RPMI7951 (cell line): ENCODE data around the gene NLRP12. TPM values are rescaled to one million over a fixed set of nuclear protein-coding genes. Genes with fewer than 3 reads are reported as not detected.
"Not testable (repeated sequence)": the region's sequence is repeated elsewhere in the genome, so short reads cannot be mapped to it uniquely, and the experiment has no call there.

Source experiments
- DNase-seq: peaks from one replicate; pipeline ENCODE4 v3.0.0-alpha.2; 2012; ENCODE audit warnings: low read depth
- total RNA-seq: library from RNA; depleted of rRNA; stranded (reverse); fragments of >200 nt; shearing (Covaris generic); gene quantifications from 2 replicates; pipeline ENCODE4 v1.2.3, GENCODE V29; 2014

NLRP12 gene
- total RNA-seq, 1 experiment from 2014 or later = not detected

DNA sequence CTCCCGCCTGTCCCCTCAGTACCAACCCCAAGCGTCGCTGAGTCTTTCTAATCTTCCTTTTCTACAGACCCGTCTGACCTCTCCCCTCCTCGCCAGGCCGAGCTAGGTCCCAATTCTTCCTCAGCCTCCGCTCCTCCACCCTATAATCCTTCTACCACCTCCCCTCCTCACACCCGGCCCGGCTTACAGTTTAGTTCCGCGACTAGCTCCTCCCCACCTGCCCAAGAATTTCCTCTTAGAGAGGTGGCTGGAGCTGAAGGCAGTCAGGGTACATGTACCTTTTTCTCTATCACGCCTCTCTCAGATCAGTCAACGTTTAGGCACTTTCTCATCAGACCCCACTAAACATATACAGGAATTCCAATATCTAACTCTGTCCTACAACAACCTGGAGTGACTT is 8.7 kb upstream of the NLRP12 start:
- not testable (repeated sequence) for DNase-seq

DNA sequence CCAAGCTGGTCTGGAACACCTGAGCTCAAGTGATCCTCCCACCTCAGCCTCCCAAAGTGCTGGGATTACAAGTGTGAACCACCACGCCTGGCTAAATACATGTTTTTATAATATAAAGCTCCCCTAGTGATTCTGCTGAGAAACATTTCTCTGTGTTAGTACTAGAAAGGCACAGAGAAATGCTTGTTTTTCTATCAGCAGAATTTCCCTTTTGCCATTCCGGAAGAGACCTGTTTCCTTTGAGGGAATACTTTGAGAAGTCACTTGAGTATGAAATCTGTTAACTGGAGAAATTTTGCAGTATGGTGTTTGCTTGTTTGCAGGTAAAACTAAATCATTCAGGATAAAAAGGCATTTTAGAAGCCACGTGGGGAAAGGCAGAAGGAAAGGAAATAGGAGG is 4.4 kb upstream of the NLRP12 start:
- no peak for DNase-seq

DNA sequence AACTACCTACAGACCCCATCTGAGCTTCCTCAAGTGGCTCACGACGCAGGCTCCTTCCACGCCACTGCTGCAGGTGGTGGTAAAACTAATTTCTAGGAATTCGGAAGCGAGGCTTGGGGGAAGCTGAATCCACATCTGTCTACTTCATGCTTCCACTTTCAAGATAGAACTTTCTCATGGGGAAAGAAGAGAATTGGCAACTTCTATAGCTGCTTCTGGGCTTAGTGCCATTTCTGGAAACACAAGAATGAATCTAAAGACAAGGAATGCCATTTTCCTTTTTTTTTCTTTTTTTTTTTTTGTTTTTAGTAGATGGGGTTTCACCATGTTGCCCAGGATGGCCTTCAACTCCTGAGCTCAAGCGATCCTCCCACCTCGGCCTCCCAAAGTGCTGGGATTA is 2.8 kb upstream of the NLRP12 start:
- DNase-seq = no peak

DNA sequence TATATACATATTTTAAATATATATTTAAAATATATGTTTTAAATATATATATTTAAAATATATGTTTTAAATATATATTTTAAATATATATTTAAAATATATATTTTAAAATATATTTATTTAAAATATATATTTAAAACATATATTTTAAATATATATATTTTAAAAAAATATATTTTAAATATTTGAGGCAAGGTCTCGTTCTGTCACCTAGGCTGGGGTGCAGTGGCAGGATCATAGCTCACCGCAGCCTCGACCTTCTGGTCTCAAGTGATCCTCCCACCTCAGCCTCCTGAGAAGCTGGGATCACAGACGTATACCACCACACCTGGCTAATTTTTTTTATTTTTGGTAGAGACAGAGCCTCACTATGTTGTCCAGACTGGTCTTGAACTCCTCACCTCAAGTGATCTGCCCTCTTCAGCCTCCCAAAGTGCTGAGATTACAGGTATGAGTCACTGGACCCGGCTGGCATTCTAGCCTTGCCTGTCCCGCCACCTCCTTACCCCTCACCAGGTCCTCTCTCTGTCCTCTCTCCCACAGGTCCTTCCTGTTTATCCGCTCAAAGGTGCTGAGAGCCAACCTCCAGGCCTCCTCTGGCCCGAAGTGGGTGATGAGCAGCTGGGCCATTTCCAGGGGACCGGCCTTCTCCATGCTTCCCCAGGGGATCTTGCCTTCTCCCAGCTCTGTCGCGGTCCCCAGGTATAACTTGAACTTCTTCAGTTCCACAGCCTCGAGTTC is 564 bp downstream of the NLRP12 start:
- DNase-seq = no peak

DNA sequence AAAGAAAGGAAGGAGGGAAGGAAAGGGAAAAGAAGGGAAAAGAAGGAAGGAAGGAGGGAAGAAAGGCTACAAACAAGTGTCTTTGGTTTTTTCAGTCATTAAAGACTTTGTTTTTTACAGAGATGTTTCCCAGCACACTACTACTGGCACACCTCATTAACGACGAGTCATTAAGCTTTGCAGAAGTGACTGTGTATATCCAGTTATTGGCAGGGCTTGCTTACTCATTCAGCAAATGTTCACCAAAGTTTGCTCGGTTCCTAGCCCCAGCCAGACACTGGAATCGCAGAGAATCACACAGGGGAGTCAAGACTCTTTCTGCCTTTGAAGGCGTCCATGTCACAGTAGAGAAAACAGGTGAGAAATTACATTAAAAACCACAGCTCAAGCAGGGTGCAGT is 4.3 kb downstream of the NLRP12 start:
- DNase-seq = no peak

DNA sequence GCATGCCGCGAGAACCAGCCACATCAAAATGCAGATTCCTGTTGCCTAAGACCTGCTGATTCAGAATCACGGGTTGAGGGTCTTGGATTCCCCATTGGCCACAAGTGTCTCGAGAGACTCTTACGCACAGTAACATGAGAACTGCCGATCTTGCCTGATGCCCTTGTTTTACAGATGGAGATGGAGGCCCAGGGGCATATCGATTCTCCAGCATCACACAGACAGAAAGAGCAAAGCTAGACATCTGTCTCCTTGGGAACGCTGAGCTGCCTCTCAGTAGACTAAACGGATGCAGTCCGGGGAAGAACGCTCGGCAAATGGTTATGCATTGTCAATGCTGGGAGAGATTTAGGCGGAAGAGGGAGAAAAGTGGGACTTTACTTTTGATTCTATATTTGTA is 5.4 kb downstream of the NLRP12 start:
- DNase-seq = no peak

DNA sequence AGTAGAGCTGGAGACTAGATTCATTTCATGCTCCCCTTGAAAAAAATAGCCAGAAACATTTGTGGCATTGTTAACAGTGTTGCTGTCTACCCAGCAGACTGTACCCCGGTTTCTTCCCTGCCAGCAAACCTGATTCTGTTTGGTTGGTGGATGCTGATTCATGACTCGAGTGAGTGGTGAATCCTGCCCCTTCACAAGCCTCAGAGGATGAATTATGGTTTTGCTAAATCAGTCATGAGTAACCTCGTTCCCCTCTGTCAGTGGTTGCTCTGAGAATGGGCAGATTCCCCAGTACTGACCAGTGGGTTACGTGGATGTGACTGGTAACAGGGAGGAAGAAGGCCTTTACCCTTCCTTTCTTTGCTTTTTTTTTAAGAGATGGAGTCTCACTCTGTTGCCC is 10.1 kb downstream of the NLRP12 start:
- DNase-seq = peak; percentile 64

DNA sequence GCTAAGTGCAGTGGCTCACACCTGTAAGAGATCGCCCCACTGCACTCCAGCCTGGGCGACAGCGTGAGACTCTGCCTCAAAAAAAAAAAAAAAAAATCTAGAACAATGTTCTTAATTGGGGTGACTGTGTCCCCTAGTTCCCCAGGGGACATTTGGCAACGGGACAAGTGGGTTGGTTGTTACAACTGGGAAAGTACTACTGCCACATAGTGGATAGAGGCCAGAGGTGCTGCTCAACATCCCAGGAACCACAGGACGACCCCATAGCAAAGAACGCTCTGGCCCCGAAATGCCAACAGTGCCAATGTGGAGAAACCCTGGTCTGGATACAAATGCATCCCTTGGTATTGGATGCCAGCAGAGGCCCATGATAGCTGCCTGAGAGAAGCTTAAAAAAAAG is 11.8 kb downstream of the NLRP12 start:
- no peak for DNase-seq

DNA sequence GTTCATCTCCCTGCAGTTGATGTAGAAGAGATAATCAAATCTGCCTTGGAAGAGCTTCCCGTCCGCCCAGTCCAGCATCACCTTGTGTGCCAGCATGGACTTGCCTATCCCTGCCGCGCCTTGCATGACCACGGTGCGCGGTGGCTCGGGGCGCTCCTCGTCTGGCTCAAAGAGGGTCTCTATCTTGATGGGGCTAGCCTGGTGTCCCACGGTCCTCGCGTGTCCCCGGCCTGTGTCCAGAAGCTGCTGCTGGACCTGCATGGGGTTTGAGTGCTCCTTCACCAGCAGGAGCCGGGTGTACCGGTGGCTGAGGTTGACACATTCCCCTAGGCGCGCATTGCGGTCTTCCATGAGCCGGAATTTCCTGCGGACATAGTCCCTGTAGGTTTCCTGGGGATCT is 13.2 kb downstream of the NLRP12 start:
- DNase-seq = no peak

DNA sequence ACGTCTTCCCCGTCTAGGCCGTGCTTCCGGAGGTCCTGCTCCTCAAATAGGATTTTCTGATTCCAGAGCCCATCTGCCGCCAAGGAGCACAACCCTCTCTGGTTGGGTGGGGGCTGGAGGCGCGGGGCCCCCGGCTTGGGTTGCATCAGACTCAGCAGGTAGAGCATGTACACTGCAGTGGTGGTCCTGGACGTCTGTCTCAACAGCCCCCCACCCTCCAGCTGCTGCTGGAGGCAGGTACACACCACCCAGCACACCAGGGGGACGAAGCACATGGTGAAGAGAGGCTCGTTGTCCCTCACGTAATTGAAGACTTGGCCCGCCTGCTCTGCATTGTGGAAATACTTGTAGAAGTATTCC is 13.9 kb downstream of the NLRP12 start:
- no peak for DNase-seq

DNA sequence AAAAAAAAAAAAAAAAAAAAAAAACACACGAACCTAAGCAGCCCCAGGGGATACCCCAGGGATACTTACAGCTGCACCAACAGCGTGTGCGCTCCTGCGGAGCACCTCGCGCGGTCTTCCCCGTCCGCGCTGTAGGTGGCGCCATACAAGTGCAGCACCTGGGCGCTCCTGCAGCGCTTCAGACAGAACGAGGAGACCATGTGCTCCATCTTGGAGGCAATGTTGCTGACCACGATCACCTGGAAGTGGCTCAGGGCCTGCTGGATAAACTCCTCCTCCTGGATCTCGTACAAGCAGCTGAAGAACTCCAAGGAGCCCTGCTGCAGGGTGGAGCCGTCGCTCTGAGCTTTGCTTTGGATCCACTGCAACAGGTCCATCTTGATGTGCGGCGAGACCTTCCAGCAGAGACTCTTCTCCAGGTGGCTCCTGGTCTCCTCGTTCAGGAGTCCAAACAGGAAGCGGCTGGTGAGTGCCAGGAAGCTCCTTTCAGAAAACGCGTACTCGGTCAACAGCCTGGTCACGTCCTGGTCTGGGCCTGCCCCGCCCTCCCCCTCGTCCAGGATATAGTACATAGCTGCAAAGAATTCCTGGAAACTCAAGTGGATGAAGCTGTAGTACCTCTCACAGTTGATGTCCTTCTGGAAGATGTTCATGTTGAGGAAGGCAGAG is 14.5 kb downstream of the NLRP12 start:
- no peak for DNase-seq

DNA sequence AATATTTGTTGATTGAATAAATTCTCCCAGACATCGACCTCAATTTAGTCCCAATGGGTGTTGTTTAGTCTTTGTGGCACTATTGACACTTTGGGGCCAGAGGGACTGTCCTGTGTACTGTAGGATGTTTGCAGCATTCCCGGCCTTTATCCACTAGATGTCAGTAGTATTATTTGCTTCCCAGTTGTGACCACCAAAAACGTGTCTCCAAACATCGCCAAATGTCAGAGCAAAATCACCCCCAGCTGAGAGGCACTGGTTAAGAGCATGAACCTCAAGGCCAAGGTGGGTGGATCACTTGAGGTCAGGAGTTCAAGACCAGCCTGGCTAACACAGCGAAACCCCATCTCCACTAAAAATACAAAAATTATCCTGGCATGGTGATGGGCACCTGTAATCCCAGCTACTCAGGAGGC is 15.4 kb downstream of the NLRP12 start:
- DNase-seq = peak; percentile 71

DNA sequence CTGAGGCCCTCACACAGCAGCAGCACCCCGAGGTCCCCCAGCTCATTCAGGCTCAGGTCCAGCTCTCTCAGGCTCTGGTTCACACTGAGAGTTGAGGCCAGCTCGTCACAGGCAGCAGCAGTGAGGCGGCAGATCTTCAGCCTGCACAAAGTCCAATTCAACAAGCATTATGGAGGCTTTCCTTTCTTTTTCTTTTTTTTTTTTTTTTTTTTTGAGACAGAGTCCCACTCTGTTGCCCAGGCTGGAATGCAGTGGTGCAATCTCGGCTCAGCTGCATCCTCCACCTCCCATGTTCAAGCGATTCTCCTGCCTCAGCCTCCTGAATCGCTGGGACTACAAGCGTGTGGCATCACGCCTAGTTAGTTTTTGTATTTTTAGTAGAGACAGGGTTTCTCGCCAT is 22.9 kb downstream of the NLRP12 start:
- no peak for DNase-seq

DNA sequence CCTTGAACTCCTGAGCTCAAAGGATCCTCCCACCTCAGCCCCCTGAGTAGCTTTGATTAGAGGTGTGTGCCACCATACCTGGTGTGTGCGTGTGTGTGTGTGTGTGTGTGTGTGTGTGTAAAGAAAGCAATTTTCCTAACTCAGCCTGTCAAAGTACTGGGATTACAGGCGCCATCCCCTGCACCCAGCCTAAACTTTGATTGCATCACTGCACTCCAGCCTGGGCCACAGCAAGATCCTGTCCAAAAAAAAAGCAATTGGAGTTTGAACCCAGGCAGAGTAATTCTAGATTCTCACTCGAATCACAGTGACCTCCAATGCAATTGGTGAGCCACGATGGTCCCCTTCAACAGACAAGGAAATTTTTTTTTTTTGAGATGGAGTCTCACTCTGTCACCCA is 29.1 kb downstream of the NLRP12 start:
- DNase-seq = no peak

DNA sequence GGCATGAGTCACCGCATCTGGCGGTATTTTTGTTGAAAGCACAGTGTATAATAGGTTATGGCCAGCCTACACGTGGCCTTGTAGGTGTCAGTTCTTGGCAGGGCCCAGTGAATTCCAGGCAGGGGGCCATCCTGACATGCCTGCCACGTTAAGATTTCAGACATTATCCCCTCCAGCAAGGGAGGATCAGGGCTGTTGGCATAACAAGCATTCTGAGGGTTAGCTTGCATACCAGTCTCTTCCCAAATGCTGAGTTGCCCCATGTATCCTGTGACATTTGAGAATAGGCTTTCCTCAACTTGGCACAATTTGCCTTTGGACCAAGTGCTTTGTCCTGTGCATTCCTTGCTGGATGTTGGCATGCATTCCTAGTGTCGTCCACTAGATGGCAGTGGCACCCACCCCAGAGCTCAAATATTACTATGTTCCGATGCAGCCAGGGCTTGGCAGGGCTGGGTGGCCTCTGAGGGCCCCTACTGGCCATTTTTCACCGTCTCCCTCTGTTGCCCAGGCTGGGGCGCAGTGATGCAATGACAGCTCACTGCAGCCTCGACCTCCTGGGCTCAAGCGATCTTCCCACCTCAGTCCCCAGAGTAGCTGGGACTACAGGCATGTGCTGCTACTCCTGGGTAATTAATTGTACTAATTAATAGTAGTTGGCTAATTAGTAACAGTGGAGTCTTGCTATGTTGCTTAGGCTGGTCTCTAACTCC is 31.2 kb downstream of the NLRP12 start:
- peak; percentile 86 for DNase-seq

DNA sequence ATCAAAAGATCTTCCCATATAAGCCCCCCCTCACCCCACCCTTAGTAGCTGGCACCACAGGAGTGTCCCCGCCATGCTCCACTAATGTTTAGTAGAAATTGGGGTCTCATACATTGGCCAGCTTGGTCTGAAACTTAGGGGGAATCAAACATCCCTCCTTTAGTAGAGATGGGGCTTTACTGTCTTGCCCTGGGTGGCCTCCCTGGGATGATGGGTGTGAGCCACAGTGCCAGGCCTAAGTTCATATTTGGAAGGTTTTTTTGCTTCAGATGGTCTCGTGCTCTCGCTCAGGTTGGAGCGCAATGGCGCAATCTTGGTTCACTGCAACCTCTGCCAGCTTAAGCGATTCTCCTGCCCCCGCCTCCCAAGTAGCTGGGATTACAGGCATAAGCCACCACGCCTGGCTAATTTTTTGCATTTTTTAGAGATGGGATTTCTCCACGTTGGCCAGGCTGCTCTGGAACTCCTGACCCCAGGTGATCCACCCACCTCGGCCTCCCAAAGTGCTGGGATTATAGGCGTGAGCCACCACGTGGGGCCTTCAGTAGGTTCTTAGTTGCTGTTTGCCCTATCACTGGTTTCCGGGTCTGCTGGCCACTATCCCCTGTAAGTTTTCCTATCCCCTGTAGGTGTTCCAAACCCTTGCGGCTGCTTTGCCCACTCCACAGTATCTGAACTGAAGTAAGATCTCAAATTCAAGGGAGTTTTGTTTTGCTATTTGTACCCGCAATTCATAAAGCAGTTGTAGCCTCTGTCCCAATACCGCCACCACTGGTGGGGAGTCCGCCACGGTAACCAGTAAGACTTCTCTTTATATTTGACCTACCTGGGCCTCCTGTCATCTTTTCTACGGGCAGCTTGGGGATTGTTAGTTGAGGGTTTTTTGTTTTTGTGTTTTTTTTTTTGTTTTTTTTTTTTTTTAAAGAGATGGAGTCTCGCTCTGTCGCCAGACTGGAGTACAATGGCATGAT is 34.1 kb downstream of the NLRP12 start:
- no peak for DNase-seq

DNA sequence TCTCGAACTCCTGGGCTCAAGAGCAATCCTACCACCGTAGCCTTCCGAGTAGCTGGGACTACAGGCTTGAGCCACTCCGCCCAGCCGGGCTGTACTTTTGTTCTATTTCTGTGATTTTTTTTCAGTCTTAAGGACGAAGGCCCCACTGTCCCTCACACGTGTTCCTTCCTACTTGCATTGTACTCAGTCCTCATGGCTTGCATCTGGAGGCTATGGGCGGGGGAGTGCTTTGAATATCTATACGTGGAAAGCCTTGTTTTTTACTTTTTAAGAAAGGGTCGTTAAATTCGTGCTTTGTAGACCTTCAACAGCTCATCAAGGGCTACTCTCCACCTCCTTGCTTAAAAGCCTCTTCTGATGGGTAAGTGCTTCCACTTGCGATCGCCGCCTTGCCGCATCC is 36.8 kb downstream of the NLRP12 start:
- DNase-seq = no peak

DNA sequence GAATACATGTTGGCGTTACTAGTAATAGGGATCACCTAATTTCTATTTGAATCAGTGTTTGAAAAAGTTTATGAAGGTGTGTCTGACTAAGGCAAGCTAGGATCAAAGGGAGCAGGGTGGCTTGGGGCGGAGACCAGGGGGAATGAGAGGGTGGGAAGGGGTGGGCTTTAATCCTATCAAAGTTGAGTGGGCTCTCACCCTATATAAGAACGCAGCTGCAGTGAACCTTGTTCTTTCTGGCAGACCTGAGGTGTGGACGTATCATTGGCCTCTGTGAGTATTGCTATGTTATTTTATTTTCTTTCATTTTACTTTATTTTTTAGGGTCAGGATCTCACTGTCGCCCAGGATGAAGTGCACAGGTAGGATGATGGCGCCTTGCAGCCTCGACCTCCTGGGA is 37.4 kb downstream of the NLRP12 start:
- DNase-seq = no peak

DNA sequence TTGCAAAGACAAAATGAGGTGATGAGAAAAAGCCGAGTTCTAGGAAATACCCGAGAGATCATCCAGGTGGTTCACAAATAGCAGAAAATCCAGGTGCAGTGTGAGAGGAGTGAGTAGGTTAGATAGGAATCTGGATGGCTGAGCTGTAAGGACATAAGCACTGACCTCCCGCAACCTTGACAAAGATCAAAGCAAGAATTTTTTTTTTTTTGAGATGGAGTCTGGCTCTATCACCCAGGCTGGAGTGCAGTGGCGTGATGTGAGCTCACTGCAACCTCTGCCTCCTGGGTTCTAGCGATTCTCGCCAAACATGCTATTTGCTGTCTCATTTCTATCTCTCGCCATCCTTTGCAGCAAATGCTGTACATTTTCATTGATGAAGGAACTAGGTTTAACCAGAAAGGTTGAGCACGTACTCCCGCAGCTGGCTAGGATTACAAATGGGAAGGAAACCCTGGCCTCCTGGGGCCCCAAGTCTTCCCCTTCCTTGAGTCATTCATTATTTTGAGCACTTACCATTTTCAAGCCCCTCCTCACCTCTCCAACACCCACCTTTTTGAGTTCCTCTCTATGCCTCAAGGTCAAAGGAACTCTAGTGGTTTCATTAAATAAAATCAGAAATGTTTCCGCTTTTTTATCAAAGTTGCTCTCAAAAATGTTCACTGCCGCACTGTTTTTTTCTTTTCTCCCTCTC is 38.8 kb downstream of the NLRP12 start:
- no peak for DNase-seq

DNA sequence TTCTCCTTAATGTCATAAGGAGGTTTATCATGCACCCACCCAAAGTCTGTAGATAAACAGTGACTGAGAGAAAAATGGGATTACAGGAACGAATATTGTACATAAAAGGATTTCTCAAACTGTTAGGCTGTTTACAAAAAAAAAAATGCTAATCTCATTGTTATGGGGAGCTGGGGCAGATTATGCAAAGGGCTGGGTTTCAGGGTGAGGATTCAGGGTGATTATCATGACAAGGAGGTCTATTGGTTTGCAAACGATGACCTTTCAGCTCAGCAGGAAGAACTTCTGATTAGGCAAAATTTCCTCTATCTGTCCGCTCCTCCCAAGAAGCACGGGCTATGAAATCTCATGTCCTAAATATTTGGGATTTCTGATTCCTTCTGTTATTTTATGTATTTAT is 41.4 kb downstream of the NLRP12 start:
- DNase-seq = no peak

DNA sequence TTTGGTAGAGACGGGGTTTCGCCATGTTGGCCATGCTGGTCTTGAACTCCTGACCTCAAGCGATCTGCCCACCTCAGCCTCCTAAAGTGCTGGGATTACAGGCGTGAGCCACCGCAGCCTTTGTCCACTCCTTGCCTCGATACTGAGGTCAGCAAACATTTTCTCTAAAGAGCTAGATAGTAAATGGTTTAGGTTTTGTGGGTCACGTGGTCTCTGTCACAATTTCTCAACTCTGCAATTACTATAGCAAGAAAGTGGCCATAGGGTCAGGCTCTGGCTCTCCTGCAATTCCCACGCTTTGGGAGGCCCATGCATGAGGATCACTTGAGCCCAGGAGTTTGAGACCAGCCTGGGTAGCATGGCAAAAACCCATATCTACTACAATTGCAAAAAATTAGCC is 42.8 kb downstream of the NLRP12 start:
- not testable (repeated sequence) for DNase-seq
